Body of pancreas (tissue), 4 donors: Measurements from ENCODE around the gene PACSIN2. TPM values are rescaled to one million over a fixed set of nuclear protein-coding genes. Genes with fewer than 3 reads are reported as not detected.
"Not testable (repeated sequence)": the region's sequence is repeated elsewhere in the genome, so short reads cannot be mapped to it uniquely, and the experiment has no call there.

ENCODE experiments used
- ATAC-seq: fragments of 150-250 bp; one replicate; pipeline ENCODE4 v1.9.1; 2016
- DNase-seq, 4 donors: peaks; one replicate each; pipeline ENCODE4 v3.0.0-alpha.2; 2019
- H3K27ac ChIP-seq, 4 donors: fragments of 200-600 bp; sonication (generic); 1 replicate in 3 of 4; 2 replicates in 1 of 4; pipeline versions ENCODE4 v1.5.1 to v1.6.1; 2016 to 2019; ENCODE audit warnings: mild to moderate bottlenecking in 1 of 4, mixed read lengths in 1 of 4, moderate library complexity in 1 of 4
- H3K27me3 ChIP-seq, 2 donors: fragments of 200-600 bp; sonication (generic); one replicate each; pipeline ENCODE4 v1.6.0; 2016; ENCODE audit warnings: mild to moderate bottlenecking in 1 of 2
- H3K36me3 ChIP-seq, 2 donors: fragments of 200-600 bp; sonication (generic); replicated peaks in 1 of 2; 2 replicates each; pipeline ENCODE4 v1.5.1; 2016; ENCODE audit warnings: low read depth in 2 of 2; ENCODE audit not compliant: insufficient read depth in 1 of 2
- H3K4me1 ChIP-seq: fragments of 200-600 bp; sonication (generic); one replicate; pipeline ENCODE4 v1.6.0; 2016
- H3K4me3 ChIP-seq, 2 donors: fragments of 200-600 bp; sonication (generic); 1 replicate in 1 of 2; 2 replicates in 1 of 2; pipeline ENCODE4 v1.5.1; 2016 to 2019
- H3K9me3 ChIP-seq, 3 donors: fragments of 200-600 bp; sonication (generic); 1 replicate in 2 of 3; 2 replicates in 1 of 3; pipeline ENCODE4 v1.5.1; 2016
- CTCF ChIP-seq, 7 experiments: fragments of 450-650 bp in 4 of 7; fragments of 200-600 bp in 3 of 7; sonication (generic) in 3 of 7; IDR thresholded peaks; one replicate each; pipeline ENCODE4 v1.5.1; 2016 to 2019; ENCODE audit warnings: antibody characterized with exemption in 7 of 7
- POLR2A ChIP-seq, 3 donors: fragments of 450-650 bp; IDR thresholded peaks; one replicate each; pipeline ENCODE4 v1.6.1; 2016; ENCODE audit warnings: antibody characterized with exemption in 3 of 3, mild to moderate bottlenecking in 2 of 3
- WGBS, 2 donors: methylation state at CpG; one replicate each; pipeline ENCODE4 v1.1.5; 2017; 5-methylcytosine and 5-hydroxymethylcytosine counted together
- intact Hi-C: fragments of 100-400 bp; cut with DNase I; formaldehyde crosslinking; loops from one replicate; pipeline ENCODE4 v1.15.1; 2023
- total RNA-seq, 2 donors: library from RNA; depleted of rRNA; stranded (reverse); fragments of >200 nt; gene quantifications; one replicate each; pipeline ENCODE4 v1.1.0, GENCODE V29; 2016

PACSIN2 gene
- total RNA-seq, 2 donors from 2014 or later: 117 to 118 TPM

GRCh38 chr22:42937164-42937843 lies 77.6 kb downstream of the PACSIN2 start:
- TF ChIP-seq CTCF (IDR thresholded peaks at IDR 0.05) (no peak), POLR2A (IDR thresholded peaks at IDR 0.05) (peak in 1 of 3 donors; percentile 14)
- H3K27me3 ChIP-seq: no peaks in the 10 kb centered on the region
- H3K9me3 ChIP-seq: no peaks in the 10 kb centered on the region
- intact Hi-C loops: no loop called here
- peak; percentile 22 for ATAC-seq
- H3K4me1 ChIP-seq: peaks cover 94% of the 10 kb centered on the region
- WGBS, 2 donors: 38 to 50% methylated on average over 9 to 12 of the region's 12 CpGs
- no peaks in the 10 kb centered on the region for H3K36me3 ChIP-seq
- H3K4me3 ChIP-seq: no peak overlapping the region
- H3K27ac ChIP-seq: peak overlapping the region; percentile 81 to 92 (median 90)
- DNase-seq: peak; percentile 44 to 82 (median 68)

- H3K27ac ChIP-seq: peak overlapping the region; percentile 81 to 92 (median 90)
- DNase-seq, H3K9me3 ChIP-seq, intact Hi-C loops, H3K36me3 ChIP-seq, H3K4me3 ChIP-seq, H3K27me3 ChIP-seq, ATAC-seq: not testable (repeated sequence)
- WGBS, 2 donors: 93% methylated on average over 4 to 6 of the region's 6 CpGs
- H3K4me1 ChIP-seq: peaks cover 100% of the 10 kb centered on the region
These were observed 78.3 kb downstream of the PACSIN2 start for GRCh38 chr22:42936680-42937079.

- peaks cover 100% of the 10 kb centered on the region for H3K4me1 ChIP-seq
- H3K27me3 ChIP-seq: no peaks in the 10 kb centered on the region
- intact Hi-C loops: no loop called here
- TF ChIP-seq CTCF (IDR thresholded peaks at IDR 0.05) (no peak), POLR2A (IDR thresholded peaks at IDR 0.05) (no peak)
- ATAC-seq (no peak), DNase-seq (no peak)
- no peak overlapping the region for H3K4me3 ChIP-seq
- 69 to 70% methylated on average over 5 of the region's 5 CpGs for WGBS, 2 donors
- no peaks in the 10 kb centered on the region for H3K36me3 ChIP-seq
- no peaks in the 10 kb centered on the region for H3K9me3 ChIP-seq
- H3K27ac ChIP-seq: peak overlapping the region; percentile 82 to 94 (median 89)
These were observed 80.6 kb downstream of the PACSIN2 start for GRCh38 chr22:42934338-42934737.

GRCh38 chr22:42933485-42934091 lies 81.4 kb downstream of the PACSIN2 start:
- Histone ChIP-seq H3K27me3 (no peaks in the 10 kb centered on the region), H3K36me3 (no peaks in the 10 kb centered on the region), H3K9me3 (no peaks in the 10 kb centered on the region), H3K27ac (peak overlapping the region; percentile 82 to 94 (median 89)), H3K4me3 (no peak overlapping the region), H3K4me1 (peaks cover 100% of the 10 kb centered on the region)
- DNase-seq (peak in 2 of 4 donors; percentile 45 to 68), ATAC-seq (peak; percentile 67)
- no peak for TF ChIP-seq POLR2A (IDR thresholded peaks at IDR 0.05)
- TF ChIP-seq CTCF (IDR thresholded peaks at IDR 0.05): no peak
- intact Hi-C loops: no loop called here
- WGBS, 2 donors: 49 to 56% methylated on average over 10 of the region's 10 CpGs

- no peak overlapping the region for H3K4me3 ChIP-seq
- H3K27ac ChIP-seq: peak overlapping the region; percentile 82 to 91 (median 88)
- H3K27me3 ChIP-seq: no peaks in the 10 kb centered on the region
- no peaks in the 10 kb centered on the region for H3K9me3 ChIP-seq
- intact Hi-C loops: no loop called here
- H3K36me3 ChIP-seq: no peaks in the 10 kb centered on the region
- no peak for TF ChIP-seq CTCF (IDR thresholded peaks at IDR 0.05)
- TF ChIP-seq POLR2A (IDR thresholded peaks at IDR 0.05): no peak
- ATAC-seq (no peak), DNase-seq (no peak)
- 39 to 40% methylated on average over 4 of the region's 4 CpGs for WGBS, 2 donors
- H3K4me1 ChIP-seq: peaks cover 99% of the 10 kb centered on the region
These were observed 82.0 kb downstream of the PACSIN2 start for GRCh38 chr22:42932857-42933484.
